ENCODE measurements around the gene USP37. TPM values are rescaled to one million over a fixed set of nuclear protein-coding genes. Genes with fewer than 3 reads are reported as not detected.

The USP37 gene
- total and polyA plus RNA-seq, 2 of the 13 experiments (the other 11 are each of a cell fraction or from before 2014, with no cell fraction given), result 6.5 to 30.6 TPM

DNA sequence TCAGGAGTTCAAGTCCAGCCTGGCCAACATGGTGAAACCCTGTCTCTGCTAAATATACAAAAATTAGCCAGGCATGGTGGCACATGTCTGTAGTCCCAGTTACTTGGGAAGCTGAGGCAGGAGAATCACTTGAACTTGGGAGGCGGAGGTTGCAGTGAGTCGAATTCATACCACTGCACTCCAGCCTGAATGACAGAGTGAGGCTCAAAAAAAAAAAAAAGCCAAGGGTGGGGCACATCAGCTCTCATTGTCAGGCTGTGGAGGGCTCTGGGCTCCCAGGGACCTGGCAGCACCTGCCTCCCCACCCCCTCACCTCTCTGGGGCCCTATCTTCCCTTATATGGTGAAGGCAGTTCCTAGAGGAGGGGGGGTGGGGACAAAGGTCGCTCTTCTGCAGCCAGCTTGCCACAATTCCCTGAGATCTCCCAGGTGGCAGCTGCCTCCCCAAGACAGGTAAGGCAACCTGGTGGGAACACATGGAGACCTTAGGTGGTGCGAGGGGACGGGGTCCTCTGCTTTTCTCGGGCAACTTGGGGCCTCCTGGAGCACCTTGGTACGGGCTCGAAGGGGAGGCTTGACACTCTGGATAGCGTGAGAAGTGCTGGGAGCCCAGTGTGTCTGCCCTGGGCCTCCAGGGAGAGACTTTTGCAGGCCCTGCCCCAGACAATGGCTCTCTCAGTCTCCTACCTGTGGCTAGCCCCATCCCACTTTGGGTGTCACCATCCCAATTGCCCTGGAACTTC lies 149.3 kb downstream of the USP37 start, which contains the start of gene VIL1 (continued):
- TF ChIP-seq ISX (CRISPR knock-in tag; conservative IDR thresholded peaks at IDR 0.05) (no peak), YEATS4 (CRISPR knock-in tag; IDR thresholded peaks at IDR 0.05; ENCODE audit: borderline replicate concordance) (peak; percentile 93), STAT5B (CRISPR knock-in tag; IDR thresholded peaks at IDR 0.05) (peak; percentile 45; the same call in 1 of the 2 replicates), XRCC5 (optimal IDR thresholded peaks at IDR 0.05; ENCODE audit: low read length) (peak; percentile 74), ZNF777 (CRISPR knock-in tag; IDR thresholded peaks at IDR 0.05) (peak; percentile 15; the same call in 1 of the 2 replicates), KDM3A (CRISPR knock-in tag; IDR thresholded peaks at IDR 0.05; ENCODE audit: low read depth) (peak; percentile 81; the same call in 1 of the 2 replicates), ZNF563 (CRISPR knock-in tag; IDR thresholded peaks at IDR 0.05) (0 out of 2 replicates have a peak, but pooled peaks have one; percentile 61), KLF6 (CRISPR knock-in tag; IDR thresholded peaks at IDR 0.05) (peak; percentile 75; the same call in 1 of the 2 replicates), FOXA3 (CRISPR knock-in tag; IDR thresholded peaks at IDR 0.05) (peak; percentile 55; the same call in 1 of the 2 replicates), TBX2 (CRISPR knock-in tag; IDR thresholded peaks at IDR 0.05; ENCODE audit: borderline replicate concordance) (peak; percentile 77), SOX13 (IDR thresholded peaks at IDR 0.05) (peak; percentile 55; the same call in 1 of the 2 replicates), SOX13 (CRISPR knock-in tag; conservative IDR thresholded peaks at IDR 0.05 in 1 of 2, IDR thresholded peaks at IDR 0.05 in 1 of 2) (peak in 1 of 2 experiments; percentile 73; a peak in 2 of 4 replicates), SALL1 (CRISPR knock-in tag; IDR thresholded peaks at IDR 0.05) (peak; percentile 75), ZNF350 (CRISPR knock-in tag; IDR thresholded peaks at IDR 0.05; ENCODE audit: borderline replicate concordance, low read depth) (peak; percentile 69; the same call in 1 of the 2 replicates), RXRA (CRISPR knock-in tag; IDR thresholded peaks at IDR 0.05) (peak; percentile 78; the same call in 1 of the 2 replicates), PHF8 (CRISPR knock-in tag; IDR thresholded peaks at IDR 0.05) (peak; percentile 86), LCORL (IDR thresholded peaks at IDR 0.05) (no peak), LCORL (CRISPR knock-in tag; IDR thresholded peaks at IDR 0.05) (peak; percentile 46), DNMT3B (CRISPR knock-in tag; conservative IDR thresholded peaks at IDR 0.05) (0 out of 2 replicates have a peak, but pooled peaks have one; percentile 26), MLLT10 (CRISPR knock-in tag; IDR thresholded peaks at IDR 0.05) (no peak), ZNF782 (CRISPR knock-in tag; IDR thresholded peaks at IDR 0.05; ENCODE audit: borderline replicate concordance) (no peak), SP140L (CRISPR knock-in tag; IDR thresholded peaks at IDR 0.05; ENCODE audit: borderline replicate concordance) (peak; percentile 84; the same call in 1 of the 2 replicates), ERF (CRISPR knock-in tag; IDR thresholded peaks at IDR 0.05) (peak; percentile 79; the same call in 1 of the 2 replicates), FOXK1 (CRISPR knock-in tag; IDR thresholded peaks at IDR 0.05; ENCODE audit: borderline replicate concordance, low read depth) (peak; percentile 35; the same call in 1 of the 2 replicates), PHF5A (CRISPR knock-in tag; IDR thresholded peaks at IDR 0.05; ENCODE audit: low read depth, unreplicated experiment) (no peak), ZFP36L1 (CRISPR knock-in tag; IDR thresholded peaks at IDR 0.05) (peak; percentile 82; the same call in 1 of the 2 replicates), ZNF816 (CRISPR knock-in tag; IDR thresholded peaks at IDR 0.05; ENCODE audit: borderline replicate concordance) (0 out of 2 replicates have a peak, but pooled peaks have one; percentile 38)
- TF ChIP-seq, protein P1, sequence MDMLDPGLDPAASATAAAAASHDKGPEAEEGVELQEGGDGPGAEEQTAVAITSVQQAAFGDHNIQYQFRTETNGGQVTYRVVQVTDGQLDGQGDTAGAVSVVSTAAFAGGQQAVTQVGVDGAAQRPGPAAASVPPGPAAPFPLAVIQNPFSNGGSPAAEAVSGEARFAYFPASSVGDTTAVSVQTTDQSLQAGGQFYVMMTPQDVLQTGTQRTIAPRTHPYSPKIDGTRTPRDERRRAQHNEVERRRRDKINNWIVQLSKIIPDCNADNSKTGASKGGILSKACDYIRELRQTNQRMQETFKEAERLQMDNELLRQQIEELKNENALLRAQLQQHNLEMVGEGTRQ (IDR thresholded peaks at IDR 0.05; ENCODE audit: low read depth, low read length), result no peak
- TF ChIP-seq, protein P1 (CRISPR knock-in tag; IDR thresholded peaks at IDR 0.05; ENCODE audit: borderline replicate concordance), result peak; percentile 99; the same call in 1 of the 2 replicates

Data from HepG2 (cell line).